WTC11 (cell line): Measurements from ENCODE around the gene TMEM98.

ENCODE experiments used
- CTCF ChIP-seq: fragments of 200-600 bp; IDR thresholded peaks from 2 replicates; pipeline ENCODE4 v1.8.0; 2022; ENCODE audit warnings: antibody characterized with exemption
- TEAD1 ChIP-seq: sonication (generic); formaldehyde crosslinking; IDR thresholded peaks from 2 replicates; pipeline ENCODE4 v1.8.0; 2022; ENCODE audit warnings: mild to moderate bottlenecking, missing genetic modification reagents

- TF ChIP-seq CTCF (no peak), TEAD1 (CRISPR knock-in tag) (no peak)
These were observed 48.7 kb downstream of the TMEM98 start for GRCh38 chr17:32976605-32977004.
